Heart left ventricle (tissue), 16 donors: Measurements from ENCODE around the gene UBXN1. TPM values are rescaled to one million over a fixed set of nuclear protein-coding genes. Genes with fewer than 3 reads are reported as not detected.

ENCODE experiments used
- ATAC-seq, 4 donors: fragments of 200-7000 bp; cut with Tn5 transposase; one replicate each; pipeline ENCODE4 v1.9.1; 2020 to 2022; ENCODE audit warnings: moderate library complexity in 4 of 4, mild to moderate bottlenecking in 3 of 4, moderate number of reproducible peaks in 1 of 4
- DNase-seq, 5 donors: peaks; one replicate each; pipeline ENCODE4 v3.0.0-alpha.2; 2020
- H3K27ac ChIP-seq, 12 donors: fragments of 200-600 bp; sonication (generic) in 4 of 12; one replicate each; pipeline versions ENCODE4 v1.5.0 to v1.8.0; 2016 to 2022; ENCODE audit warnings: mild to moderate bottlenecking in 2 of 12
- H3K27me3 ChIP-seq, 9 donors: fragments of 200-600 bp; sonication (generic) in 2 of 9; one replicate each; pipeline versions ENCODE4 v1.5.1 to v1.8.0; 2016 to 2022; ENCODE audit warnings: mild to moderate bottlenecking in 3 of 9
- H3K36me3 ChIP-seq, 9 donors: fragments of 200-600 bp; sonication (generic) in 2 of 9; one replicate each; pipeline versions ENCODE4 v1.5.0 to v1.8.0; 2018 to 2022; ENCODE audit warnings: mild to moderate bottlenecking in 2 of 9
- H3K4me1 ChIP-seq, 12 donors: fragments of 200-600 bp; sonication (generic) in 4 of 12; one replicate each; pipeline versions ENCODE4 v1.5.0 to v1.8.0; 2016 to 2022; ENCODE audit warnings: mild to moderate bottlenecking in 3 of 12
- H3K4me3 ChIP-seq, 12 donors: fragments of 200-600 bp; sonication (generic) in 4 of 12; one replicate each; pipeline versions ENCODE4 v1.5.0 to v1.8.0; 2017 to 2022; ENCODE audit warnings: mild to moderate bottlenecking in 9 of 12, moderate library complexity in 4 of 12
- H3K9me3 ChIP-seq, 12 donors: fragments of 200-600 bp; sonication (generic) in 4 of 12; one replicate each; pipeline versions ENCODE4 v1.5.0 to v1.8.0; 2016 to 2022; ENCODE audit warnings: mild to moderate bottlenecking in 1 of 12
- POLR2A ChIP-seq, 2 donors: fragments of 450-650 bp; IDR thresholded peaks; one replicate each; pipeline ENCODE4 v1.6.1; 2017; ENCODE audit warnings: antibody characterized with exemption in 2 of 2, mild to moderate bottlenecking in 2 of 2, moderate library complexity in 2 of 2
- WGBS, 4 donors: extraction: QIAGEN DNeasy Blood & Tissue Kit in 2 of 4; methylation state at CpG; one replicate each; pipeline versions ENCODE4 v1.1.5 to v1.1.7; 2013 to 2018; 5-methylcytosine and 5-hydroxymethylcytosine counted together
- intact Hi-C, 10 donors: fragments of 100-400 bp; cut with DNase I; formaldehyde crosslinking; loops; one replicate each; pipeline versions ENCODE4 v1.11.1 to v1.14.2; 2022
- polyA plus RNA-seq, 2 donors: library from polyadenylated mRNA; stranded (reverse); fragments of 200-250 nt; gene quantifications; one replicate each; pipeline ENCODE4 v1.2.3, GENCODE V29; 2013
- total RNA-seq, 9 donors: library from RNA; depleted of rRNA in 2 of 9; stranded (reverse); fragments of >200 nt in 2 of 9; fragmentation: NEBNext Ultra II Directional in 3 of 9; extraction: Animal tissue kit (Norgen Biotek cat#: 25700) in 3 of 9; gene quantifications; one replicate each; pipeline versions ENCODE4 v1.1.0 to v1.2.4, GENCODE V29; 2016 to 2023
- TF ChIP-seq, protein P1 (sequence below), 12 donors: fragments of 200-600 bp; sonication (generic) in 4 of 12; IDR thresholded peaks; one replicate each; pipeline versions ENCODE4 v1.5.0 to v1.8.0; 2018 to 2022; ENCODE audit warnings: antibody characterized with exemption in 12 of 12, mild to moderate bottlenecking in 5 of 12
- donor health status: ischemic (EF 13 %, LVEDD 7.1; RV severe dilation, severe dysfunction).
- donor health status: healthy with polysubstance abuse.
- donor health status: DM: no; HTN: yes; CAD: no.
- donor health status: DM: no; HTN: no; CAD: no.
- donor health status: ischemic (EF 25% LVEDD 6.9; RV normal size, moderate dysfunction).
- donor health status: ischemic (EF 25% LVEDD 5.7; RV mildly dilated, moderate dysfunction).
- donor health status: healthy.
- donor health status: DM: yes; HTN: yes; CAD: no.
- donor health status: ischemic (EF 35%, LVEDD 5.7; RV mildly dilated, moderate dysfunction).
- donor health status: nonischemic (EF 11% LVEDD 7.7; RV severe dilation, severe dysfunction).
- donor health status: DM: yes; HTN: yes; CAD: no.
- donor health status: PGD.
- donor health status: ischemic (EF 29% LVEDD 5.4; RV normal size, mild dysfunction).
- donor health status: nonischemic (EF 23%, LVEDD 6.1; RV moderate dilation, normal function).

Gene UBXN1
- total and polyA plus RNA-seq, 11 donors: 69.2 to 188 (median 83.2) TPM

DNA sequence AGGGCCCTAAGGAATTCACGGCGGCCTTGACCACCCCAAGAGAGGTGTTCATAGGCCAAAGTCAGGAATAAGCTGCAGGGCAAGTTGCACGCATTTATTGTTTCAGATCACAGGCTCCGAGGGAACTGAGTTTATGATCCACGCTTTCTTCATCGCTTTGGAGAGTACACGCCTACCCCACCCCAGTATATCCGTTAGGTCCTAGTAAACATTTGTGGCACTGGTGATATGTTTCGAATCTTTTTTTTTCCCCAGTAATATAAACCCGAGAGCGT, 33.3 kb downstream of the UBXN1 start:
- peak in 1 of 5 donors; percentile 3 for DNase-seq
- Histone ChIP-seq H3K27me3 (no peaks in the 10 kb centered on the region), H3K36me3 (peaks cover 0 to 54% (median 48%) of the 10 kb centered on the region in 9 donors), H3K9me3 (no peaks in the 10 kb centered on the region), H3K4me3 (peak overlapping the region; percentile 63 to 100 (median 88)), H3K4me1 (peaks cover 0 to 36% (median 22%) of the 10 kb centered on the region in 12 donors), H3K27ac (peak overlapping the region in 11 of 12 donors; percentile 90 to 98 (median 95))
- TF ChIP-seq, protein P1, sequence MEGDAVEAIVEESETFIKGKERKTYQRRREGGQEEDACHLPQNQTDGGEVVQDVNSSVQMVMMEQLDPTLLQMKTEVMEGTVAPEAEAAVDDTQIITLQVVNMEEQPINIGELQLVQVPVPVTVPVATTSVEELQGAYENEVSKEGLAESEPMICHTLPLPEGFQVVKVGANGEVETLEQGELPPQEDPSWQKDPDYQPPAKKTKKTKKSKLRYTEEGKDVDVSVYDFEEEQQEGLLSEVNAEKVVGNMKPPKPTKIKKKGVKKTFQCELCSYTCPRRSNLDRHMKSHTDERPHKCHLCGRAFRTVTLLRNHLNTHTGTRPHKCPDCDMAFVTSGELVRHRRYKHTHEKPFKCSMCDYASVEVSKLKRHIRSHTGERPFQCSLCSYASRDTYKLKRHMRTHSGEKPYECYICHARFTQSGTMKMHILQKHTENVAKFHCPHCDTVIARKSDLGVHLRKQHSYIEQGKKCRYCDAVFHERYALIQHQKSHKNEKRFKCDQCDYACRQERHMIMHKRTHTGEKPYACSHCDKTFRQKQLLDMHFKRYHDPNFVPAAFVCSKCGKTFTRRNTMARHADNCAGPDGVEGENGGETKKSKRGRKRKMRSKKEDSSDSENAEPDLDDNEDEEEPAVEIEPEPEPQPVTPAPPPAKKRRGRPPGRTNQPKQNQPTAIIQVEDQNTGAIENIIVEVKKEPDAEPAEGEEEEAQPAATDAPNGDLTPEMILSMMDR (IDR thresholded peaks at IDR 0.05): no peak
- no peak for TF ChIP-seq POLR2A (IDR thresholded peaks at IDR 0.05)
- ATAC-seq: no peak
- intact Hi-C loops: loop anchor here in 3 of 10 donors (5.0 kb wide), 1 partner anchor 33 kb away; the partner anchor contains the start of genes EML3 (in 3 of the 3) and ROM1 (in 3 of the 3)
- 14 to 17% (median 15%) methylated on average over 11 of the region's 11 CpGs for WGBS, 4 donors

DNA sequence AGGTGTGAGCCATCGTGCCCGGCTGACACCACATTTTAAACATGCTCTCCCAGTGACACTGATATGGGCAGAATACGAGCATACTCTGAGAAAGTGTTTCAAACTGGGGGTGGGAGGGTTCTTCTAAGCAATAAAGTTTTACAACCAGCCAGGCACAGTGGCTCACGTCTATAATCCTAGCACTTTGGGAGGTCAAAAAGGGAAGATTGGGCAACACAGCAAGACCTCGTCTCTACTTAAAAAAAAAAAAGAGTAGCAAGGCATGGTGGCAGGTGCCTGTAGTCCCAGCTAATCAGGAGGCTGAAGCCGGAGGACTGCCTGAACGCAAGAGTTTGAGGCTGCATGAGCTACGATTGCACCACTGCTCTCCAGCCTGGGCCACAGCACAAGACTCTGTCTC, 34.7 kb downstream of the UBXN1 start:
- WGBS, 4 donors: 81 to 87% (median 85%) methylated on average over 8 of the region's 8 CpGs
- peaks cover 0 to 36% (median 22%) of the 10 kb centered on the region in 12 donors for H3K4me1 ChIP-seq
- H3K36me3 ChIP-seq: peaks cover 0 to 53% (median 45%) of the 10 kb centered on the region in 9 donors
- no peaks in the 10 kb centered on the region for H3K9me3 ChIP-seq
- H3K4me3 ChIP-seq: no peak overlapping the region
- no peaks in the 10 kb centered on the region for H3K27me3 ChIP-seq
- no peak for DNase-seq
- no peak overlapping the region for H3K27ac ChIP-seq
- intact Hi-C loops: no loop called here
- ATAC-seq: no peak
- TF ChIP-seq, protein P1 (IDR thresholded peaks at IDR 0.05): no peak
- TF ChIP-seq POLR2A (IDR thresholded peaks at IDR 0.05): no peak

DNA sequence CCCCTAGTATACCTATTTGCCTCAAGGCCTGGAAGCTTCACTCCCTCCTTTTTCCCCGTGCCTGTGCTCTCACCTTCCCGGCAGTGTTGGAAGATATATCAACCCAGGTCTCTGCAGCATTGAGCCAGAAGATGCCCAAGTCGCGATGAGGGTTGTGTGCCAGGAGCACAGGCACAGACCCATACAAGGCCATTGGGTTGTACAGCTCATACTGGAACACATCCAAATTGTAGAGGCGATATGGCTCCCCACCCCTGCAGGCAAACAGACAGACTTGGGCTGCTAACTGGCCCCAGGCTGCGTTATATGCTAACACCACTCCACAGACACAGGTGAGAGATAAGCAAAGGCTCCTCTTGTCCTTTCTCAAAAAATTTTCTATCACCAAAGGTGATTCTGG, 46.4 kb downstream of the UBXN1 start:
- TF ChIP-seq POLR2A (IDR thresholded peaks at IDR 0.05): no peak
- TF ChIP-seq, protein P1 (IDR thresholded peaks at IDR 0.05): no peak
- ATAC-seq (peak in 1 of 4 donors; percentile 72), DNase-seq (peak in 1 of 5 donors; percentile 21)
- 57 to 71% (median 64%) methylated on average over 3 to 6 of the region's 6 CpGs for WGBS, 4 donors
- H3K27ac ChIP-seq: no peak overlapping the region
- intact Hi-C loops: no loop called here
- no peaks in the 10 kb centered on the region for H3K9me3 ChIP-seq
- H3K27me3 ChIP-seq: no peaks in the 10 kb centered on the region
- H3K4me1 ChIP-seq: peaks cover 0 to 5% (median 0%) of the 10 kb centered on the region in 12 donors
- no peak overlapping the region for H3K4me3 ChIP-seq
- peaks cover 7 to 100% (median 100%) of the 10 kb centered on the region in 9 donors for H3K36me3 ChIP-seq

DNA sequence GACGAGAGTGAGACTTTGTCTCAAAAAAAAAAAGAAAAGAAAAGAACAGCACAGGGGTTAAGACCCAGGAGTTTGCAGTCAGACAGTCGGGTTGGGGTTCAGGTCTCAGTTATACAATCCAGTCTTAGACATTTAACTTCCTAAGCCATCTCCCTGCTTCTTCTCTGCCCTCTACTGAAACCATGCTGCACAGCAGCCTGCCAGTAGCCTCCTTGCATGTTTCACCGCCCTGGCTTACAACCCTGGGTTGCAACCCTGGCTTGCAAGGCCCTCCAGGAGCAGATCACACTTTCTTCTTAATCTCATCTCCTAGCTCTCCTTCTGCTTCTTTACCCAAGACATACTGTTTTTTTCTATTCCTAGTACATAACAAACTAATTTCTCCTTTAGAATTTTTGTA, 51.2 kb downstream of the UBXN1 start:
- ATAC-seq (no peak), DNase-seq (peak in 1 of 5 donors; percentile 25)
- TF ChIP-seq POLR2A (IDR thresholded peaks at IDR 0.05): no peak
- TF ChIP-seq, protein P1 (IDR thresholded peaks at IDR 0.05): no peak
- 75 to 85% (median 80%) methylated on average over 3 of the region's 3 CpGs for WGBS, 4 donors
- no peaks in the 10 kb centered on the region for H3K27me3 ChIP-seq
- no peaks in the 10 kb centered on the region for H3K9me3 ChIP-seq
- peaks cover 0 to 4% (median 0%) of the 10 kb centered on the region in 12 donors for H3K4me1 ChIP-seq
- H3K27ac ChIP-seq: no peak overlapping the region
- H3K36me3 ChIP-seq: peaks cover 6 to 84% (median 79%) of the 10 kb centered on the region in 9 donors
- no peak overlapping the region for H3K4me3 ChIP-seq
- intact Hi-C loops: no loop called here

Other genes with a start within 250 kb of the UBXN1 start
- gene AHNAK, start 132.3 kb downstream of the UBXN1 start, total RNA-seq: 100 to 1,000 TPM; 251 to 861 (median 409) TPM
- gene AHNAK, start 132.3 kb downstream of the UBXN1 start, polyA plus RNA-seq: 100 to 1,000 TPM in 1 of 2 donors, 10 to 100 TPM in 1; 84.4 to 251 TPM
- 1,000 to 10,000 TPM in 3 of 9 donors, 100 to 1,000 TPM in 6; 799 to 1,135 (median 929) TPM for gene EEF1G, start 105.2 kb downstream of the UBXN1 start, total RNA-seq
- 1,000 to 10,000 TPM in 1 of 2 donors, 100 to 1,000 TPM in 1; 549 to 1,190 TPM for gene EEF1G, start 105.2 kb downstream of the UBXN1 start, polyA plus RNA-seq
- gene TUT1, start 87.5 kb downstream of the UBXN1 start, total RNA-seq: 10 to 100 TPM in 7 of 9 donors, 1 to 10 TPM in 2; 6.3 to 16.3 (median 11.3) TPM
- 10 to 100 TPM in 1 of 2 donors, 1 to 10 TPM in 1; 8.5 to 12.2 TPM for gene TUT1, start 87.5 kb downstream of the UBXN1 start, polyA plus RNA-seq
- gene MTA2, start 77.2 kb downstream of the UBXN1 start, total RNA-seq: 10 to 100 TPM; 24.1 to 55.3 (median 33.7) TPM
- 10 to 100 TPM; 18.4 to 40.3 TPM for gene MTA2, start 77.2 kb downstream of the UBXN1 start, polyA plus RNA-seq
- gene EML3, start 66.3 kb downstream of the UBXN1 start, total RNA-seq: 10 to 100 TPM in 8 of 9 donors, 1 to 10 TPM in 1; 8.8 to 40.9 (median 16.2) TPM
- gene EML3, start 66.3 kb downstream of the UBXN1 start, polyA plus RNA-seq: 10 to 100 TPM; 14.7 to 15.3 TPM
- gene ROM1, start 65.8 kb downstream of the UBXN1 start, total RNA-seq: 1 to 10 TPM; 1.5 to 5.8 (median 2.1) TPM
- 1 to 10 TPM; 2.9 to 5.3 TPM for gene ROM1, start 65.8 kb downstream of the UBXN1 start, polyA plus RNA-seq
- gene B3GAT3, start 57.1 kb downstream of the UBXN1 start, total RNA-seq: 10 to 100 TPM in 7 of 9 donors, 1 to 10 TPM in 2; 9.2 to 20.5 (median 12.3) TPM
- gene B3GAT3, start 57.1 kb downstream of the UBXN1 start, polyA plus RNA-seq: 10 to 100 TPM; 19.1 to 38.1 TPM
- 100 to 1,000 TPM in 4 of 9 donors, 10 to 100 TPM in 5; 64.4 to 182 (median 99.1) TPM for gene GANAB, start 32.5 kb downstream of the UBXN1 start, total RNA-seq
- 100 to 1,000 TPM in 1 of 2 donors, 10 to 100 TPM in 1; 49.3 to 113 TPM for gene GANAB, start 32.5 kb downstream of the UBXN1 start, polyA plus RNA-seq
- 10 to 100 TPM in 7 of 9 donors, 1 to 10 TPM in 2; 9.1 to 23.2 (median 11.5) TPM for gene INTS5, start 25.8 kb downstream of the UBXN1 start, total RNA-seq
- 10 to 100 TPM in 1 of 2 donors, 1 to 10 TPM in 1; 3.3 to 15.5 TPM for gene INTS5, start 25.8 kb downstream of the UBXN1 start, polyA plus RNA-seq
- gene C11orf98, start 13.9 kb downstream of the UBXN1 start, total RNA-seq: 10 to 100 TPM; 24.0 to 56.2 (median 28.5) TPM
- gene C11orf98, start 13.9 kb downstream of the UBXN1 start, polyA plus RNA-seq: 100 to 1,000 TPM in 1 of 2 donors, 10 to 100 TPM in 1; 75.1 to 191 TPM
- 1 to 10 TPM in 7 of 9 donors, under 1 TPM in 2; 0.38 to 8.7 (median 4.2) TPM for gene CSKMT, start 13.8 kb downstream of the UBXN1 start, total RNA-seq
- gene CSKMT, start 13.8 kb downstream of the UBXN1 start, polyA plus RNA-seq: 1 to 10 TPM; 4.4 to 6.6 TPM
- gene UQCC3, start 7.4 kb downstream of the UBXN1 start, total RNA-seq: 1 to 10 TPM; 5.3 to 8.8 (median 5.9) TPM
- gene UQCC3, start 7.4 kb downstream of the UBXN1 start, polyA plus RNA-seq: 10 to 100 TPM; 11.5 to 15.8 TPM
- gene LBHD1, start 6.8 kb downstream of the UBXN1 start, total RNA-seq: 1 to 10 TPM; 1.8 to 6.3 (median 2.9) TPM
- gene LBHD1, start 6.8 kb downstream of the UBXN1 start, polyA plus RNA-seq: 1 to 10 TPM; 1.4 to 1.8 TPM
- 1 to 10 TPM in 8 of 9 donors, under 1 TPM in 1; 0.63 to 8.6 (median 2.7) TPM for gene LRRN4CL, start 10.5 kb upstream of the UBXN1 start, total RNA-seq
- 1 to 10 TPM; 1.3 to 1.9 TPM for gene LRRN4CL, start 10.5 kb upstream of the UBXN1 start, polyA plus RNA-seq
- 10 to 100 TPM; 13.3 to 30.1 (median 20.0) TPM for gene BSCL2, start 28.4 kb upstream of the UBXN1 start, total RNA-seq
- 10 to 100 TPM; 23.1 to 39.4 TPM for gene BSCL2, start 28.4 kb upstream of the UBXN1 start, polyA plus RNA-seq
- under 1 TPM in 4 of 9 donors, not detected in 5; 0.27 to 0.55 (median 0.32) TPM for gene GNG3, start 28.6 kb upstream of the UBXN1 start, total RNA-seq
- under 1 TPM in 1 of 2 donors, not detected in 1; 0.14 TPM for gene GNG3, start 28.6 kb upstream of the UBXN1 start, polyA plus RNA-seq
- 10 to 100 TPM in 8 of 9 donors, 1 to 10 TPM in 1; 9.6 to 39.5 (median 32.6) TPM for gene HNRNPUL2, start 48.4 kb upstream of the UBXN1 start, total RNA-seq
- 10 to 100 TPM; 32.7 to 35.2 TPM for gene HNRNPUL2, start 48.4 kb upstream of the UBXN1 start, polyA plus RNA-seq
- gene TTC9C, start 49.4 kb upstream of the UBXN1 start, total RNA-seq: 10 to 100 TPM in 7 of 9 donors, 1 to 10 TPM in 2; 7.4 to 23.5 (median 12.1) TPM
- 10 to 100 TPM; 13.9 to 20.0 TPM for gene TTC9C, start 49.4 kb upstream of the UBXN1 start, polyA plus RNA-seq
- 10 to 100 TPM in 4 of 9 donors, 1 to 10 TPM in 5; 6.9 to 16.6 (median 9.9) TPM for gene ZBTB3, start 75.1 kb upstream of the UBXN1 start, total RNA-seq
- gene ZBTB3, start 75.1 kb upstream of the UBXN1 start, polyA plus RNA-seq: 1 to 10 TPM; 3.5 to 3.7 TPM
- gene POLR2G, start 82.5 kb upstream of the UBXN1 start, total RNA-seq: 10 to 100 TPM; 32.6 to 61.2 (median 43.8) TPM
- gene POLR2G, start 82.5 kb upstream of the UBXN1 start, polyA plus RNA-seq: 100 to 1,000 TPM in 1 of 2 donors, 10 to 100 TPM in 1; 43.6 to 106 TPM
- gene TAF6L, start 92.3 kb upstream of the UBXN1 start, total RNA-seq: 10 to 100 TPM in 3 of 9 donors, 1 to 10 TPM in 6; 7.1 to 19.5 (median 9.3) TPM
- 10 to 100 TPM; 12.7 to 12.9 TPM for gene TAF6L, start 92.3 kb upstream of the UBXN1 start, polyA plus RNA-seq
- 10 to 100 TPM; 14.7 to 46.0 (median 19.4) TPM for gene TMEM179B, start 108.3 kb upstream of the UBXN1 start, total RNA-seq
- gene TMEM179B, start 108.3 kb upstream of the UBXN1 start, polyA plus RNA-seq: 10 to 100 TPM; 23.8 to 47.3 TPM
- gene TMEM223, start 112.9 kb upstream of the UBXN1 start, total RNA-seq: 10 to 100 TPM; 19.0 to 52.3 (median 25.9) TPM
- gene TMEM223, start 112.9 kb upstream of the UBXN1 start, polyA plus RNA-seq: 10 to 100 TPM; 26.3 to 55.6 TPM
- gene NXF1, start 126.4 kb upstream of the UBXN1 start, total RNA-seq: 10 to 100 TPM; 28.5 to 51.7 (median 34.1) TPM
- 10 to 100 TPM; 40.7 to 63.4 TPM for gene NXF1, start 126.4 kb upstream of the UBXN1 start, polyA plus RNA-seq
- 10 to 100 TPM; 16.2 to 26.8 (median 18.9) TPM for gene STX5, start 153.0 kb upstream of the UBXN1 start, total RNA-seq
- 10 to 100 TPM in 1 of 2 donors, 1 to 10 TPM in 1; 8.6 to 36.1 TPM for gene STX5, start 153.0 kb upstream of the UBXN1 start, polyA plus RNA-seq
- not detected for gene TEX54, start 153.8 kb upstream of the UBXN1 start, total RNA-seq
- gene TEX54, start 153.8 kb upstream of the UBXN1 start, polyA plus RNA-seq: not detected
- 10 to 100 TPM; 19.2 to 36.6 (median 24.8) TPM for gene WDR74, start 160.5 kb upstream of the UBXN1 start, total RNA-seq
- gene WDR74, start 160.5 kb upstream of the UBXN1 start, polyA plus RNA-seq: 10 to 100 TPM; 28.7 to 70.6 TPM
- gene SLC3A2, start 201.8 kb upstream of the UBXN1 start, total RNA-seq: 10 to 100 TPM; 26.6 to 76.0 (median 59.1) TPM
- 100 to 1,000 TPM in 1 of 2 donors, 10 to 100 TPM in 1; 27.1 to 103 TPM for gene SLC3A2, start 201.8 kb upstream of the UBXN1 start, polyA plus RNA-seq
- under 1 TPM in 2 of 9 donors, not detected in 7; 0.08 to 0.31 TPM for gene CHRM1, start 242.3 kb upstream of the UBXN1 start, total RNA-seq
- gene CHRM1, start 242.3 kb upstream of the UBXN1 start, polyA plus RNA-seq: not detected